Brain microvascular endothelial cell (primary cell): Measurements from ENCODE around the gene FBXW5.

ENCODE experiments used
- DNase-seq: peaks from one replicate; pipeline ENCODE4 v3.0.0-alpha.2; 2020
- H3K27ac ChIP-seq: fragments of 250-450 bp; sonication (Bioruptor Pico); 2 replicates; pipeline ENCODE4 v1.5.1; 2020; ENCODE audit warnings: mild to moderate bottlenecking, moderate library complexity
- H3K27me3 ChIP-seq: fragments of 250-450 bp; sonication (Bioruptor Pico); replicated peaks from 2 replicates; pipeline ENCODE4 v1.5.1; 2020; ENCODE audit warnings: mild to moderate bottlenecking
- H3K36me3 ChIP-seq: fragments of 250-450 bp; sonication (Bioruptor Pico); replicated peaks from 2 replicates; pipeline ENCODE4 v1.5.1; 2020; ENCODE audit warnings: mild to moderate bottlenecking
- H3K4me3 ChIP-seq: 2 replicates; pipeline ENCODE4 v1.5.1; 2011; ENCODE audit warnings: low read depth, mild to moderate bottlenecking, control low read depth, low read length, moderate library complexity
- in situ Hi-C: cut with HindIII; loops from 2 replicates; pipeline ENCODE4 v1.10.0; 2017; ENCODE audit warnings: low sequenced_read_pairs, low pct_ligation_motif_present
- TF ChIP-seq, protein P1 (sequence below): IDR thresholded peaks from 2 replicates; pipeline ENCODE4 v1.5.1; 2011; ENCODE audit warnings: low read depth, mild to moderate bottlenecking, moderate library complexity, low read length, control low read depth, inconsistent platforms; ENCODE audit errors: missing control alignments

FBXW5 gene

DNA sequence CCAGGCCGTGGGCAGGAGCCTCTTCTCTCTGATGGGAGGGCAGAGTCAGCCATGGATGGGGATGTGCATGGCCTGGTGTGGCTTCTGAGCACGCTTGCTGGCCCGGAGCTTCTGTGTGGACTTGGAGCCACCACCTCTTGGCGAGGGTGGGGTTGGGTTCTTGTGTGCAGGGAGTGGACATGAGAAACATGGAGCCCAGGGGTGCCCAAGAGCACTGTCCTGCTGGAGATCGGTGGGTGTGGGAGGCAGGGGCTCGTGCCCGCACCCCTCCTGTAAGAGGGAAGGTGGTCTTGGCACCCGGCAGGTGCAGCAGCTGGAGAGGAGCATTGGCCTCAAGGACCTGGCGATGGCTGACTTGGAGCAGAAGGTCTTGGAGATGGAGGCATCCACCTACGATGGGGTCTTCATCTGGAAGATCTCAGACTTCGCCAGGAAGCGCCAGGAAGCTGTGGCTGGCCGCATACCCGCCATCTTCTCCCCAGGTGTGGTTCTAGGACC lies 23.8 kb downstream of the FBXW5 start:
- DNase-seq = no peak
- TF ChIP-seq, protein P1, sequence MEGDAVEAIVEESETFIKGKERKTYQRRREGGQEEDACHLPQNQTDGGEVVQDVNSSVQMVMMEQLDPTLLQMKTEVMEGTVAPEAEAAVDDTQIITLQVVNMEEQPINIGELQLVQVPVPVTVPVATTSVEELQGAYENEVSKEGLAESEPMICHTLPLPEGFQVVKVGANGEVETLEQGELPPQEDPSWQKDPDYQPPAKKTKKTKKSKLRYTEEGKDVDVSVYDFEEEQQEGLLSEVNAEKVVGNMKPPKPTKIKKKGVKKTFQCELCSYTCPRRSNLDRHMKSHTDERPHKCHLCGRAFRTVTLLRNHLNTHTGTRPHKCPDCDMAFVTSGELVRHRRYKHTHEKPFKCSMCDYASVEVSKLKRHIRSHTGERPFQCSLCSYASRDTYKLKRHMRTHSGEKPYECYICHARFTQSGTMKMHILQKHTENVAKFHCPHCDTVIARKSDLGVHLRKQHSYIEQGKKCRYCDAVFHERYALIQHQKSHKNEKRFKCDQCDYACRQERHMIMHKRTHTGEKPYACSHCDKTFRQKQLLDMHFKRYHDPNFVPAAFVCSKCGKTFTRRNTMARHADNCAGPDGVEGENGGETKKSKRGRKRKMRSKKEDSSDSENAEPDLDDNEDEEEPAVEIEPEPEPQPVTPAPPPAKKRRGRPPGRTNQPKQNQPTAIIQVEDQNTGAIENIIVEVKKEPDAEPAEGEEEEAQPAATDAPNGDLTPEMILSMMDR = no peak
- no peak overlapping the region for H3K4me3 ChIP-seq
- H3K27ac ChIP-seq = no peak overlapping the region
- peaks cover 50% of the 10 kb centered on the region for H3K36me3 ChIP-seq
- in situ Hi-C loops = no loop called here
- no peaks in the 10 kb centered on the region for H3K27me3 ChIP-seq

DNA sequence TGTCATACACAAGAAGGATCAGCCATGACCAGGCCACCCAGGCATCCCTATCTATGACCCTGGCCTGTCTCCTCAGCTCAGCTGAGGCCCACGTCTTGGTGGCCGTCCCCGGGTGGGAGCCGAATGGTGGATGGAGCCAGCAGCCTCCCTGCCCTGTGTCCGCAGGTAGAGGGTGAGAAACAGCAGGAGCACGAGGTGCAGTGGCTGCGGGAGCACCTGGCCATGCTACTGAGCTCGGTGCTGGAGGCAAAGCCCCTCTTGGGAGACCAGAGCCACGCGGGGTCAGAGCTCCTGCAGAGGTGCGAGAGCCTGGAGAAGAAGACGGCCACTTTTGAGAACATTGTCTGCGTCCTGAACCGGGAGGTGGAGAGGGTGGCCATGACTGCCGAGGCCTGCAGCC lies 24.5 kb downstream of the FBXW5 start:
- Histone ChIP-seq H3K4me3 (no peak overlapping the region), H3K36me3 (peaks cover 50% of the 10 kb centered on the region)
- in situ Hi-C loops = no loop called here

DNA sequence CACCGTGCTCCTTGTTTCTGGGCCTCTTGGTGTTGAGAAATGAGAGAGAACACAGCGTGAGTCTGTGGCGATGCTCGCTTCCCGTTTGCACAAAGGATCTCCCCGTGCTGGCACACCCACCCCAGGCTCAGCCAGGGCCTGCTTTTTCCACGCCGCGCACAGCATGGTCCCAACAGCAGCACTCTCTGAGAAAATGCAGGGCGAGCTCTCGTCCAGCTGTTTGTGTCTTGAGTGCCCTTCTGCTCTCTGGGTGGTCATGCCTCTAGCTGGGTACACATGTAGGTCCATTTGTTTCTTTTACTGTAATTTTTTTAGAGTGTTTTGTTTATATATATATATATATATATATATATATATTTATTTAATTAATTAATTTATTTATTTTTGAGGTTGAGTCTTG lies 26.6 kb downstream of the FBXW5 start:
- TF ChIP-seq, protein P1 = no peak
- no peak for DNase-seq
- in situ Hi-C loops = no loop called here
- Histone ChIP-seq H3K27me3 (no peaks in the 10 kb centered on the region), H3K36me3 (peaks cover 54% of the 10 kb centered on the region), H3K4me3 (no peak overlapping the region), H3K27ac (no peak overlapping the region)

More for the DNA sequence above, 24.5 kb downstream of the FBXW5 start:
- DNase-seq = no peak
- TF ChIP-seq, protein P1 = no peak
- Histone ChIP-seq H3K27ac (no peak overlapping the region), H3K27me3 (no peaks in the 10 kb centered on the region)

DNA sequence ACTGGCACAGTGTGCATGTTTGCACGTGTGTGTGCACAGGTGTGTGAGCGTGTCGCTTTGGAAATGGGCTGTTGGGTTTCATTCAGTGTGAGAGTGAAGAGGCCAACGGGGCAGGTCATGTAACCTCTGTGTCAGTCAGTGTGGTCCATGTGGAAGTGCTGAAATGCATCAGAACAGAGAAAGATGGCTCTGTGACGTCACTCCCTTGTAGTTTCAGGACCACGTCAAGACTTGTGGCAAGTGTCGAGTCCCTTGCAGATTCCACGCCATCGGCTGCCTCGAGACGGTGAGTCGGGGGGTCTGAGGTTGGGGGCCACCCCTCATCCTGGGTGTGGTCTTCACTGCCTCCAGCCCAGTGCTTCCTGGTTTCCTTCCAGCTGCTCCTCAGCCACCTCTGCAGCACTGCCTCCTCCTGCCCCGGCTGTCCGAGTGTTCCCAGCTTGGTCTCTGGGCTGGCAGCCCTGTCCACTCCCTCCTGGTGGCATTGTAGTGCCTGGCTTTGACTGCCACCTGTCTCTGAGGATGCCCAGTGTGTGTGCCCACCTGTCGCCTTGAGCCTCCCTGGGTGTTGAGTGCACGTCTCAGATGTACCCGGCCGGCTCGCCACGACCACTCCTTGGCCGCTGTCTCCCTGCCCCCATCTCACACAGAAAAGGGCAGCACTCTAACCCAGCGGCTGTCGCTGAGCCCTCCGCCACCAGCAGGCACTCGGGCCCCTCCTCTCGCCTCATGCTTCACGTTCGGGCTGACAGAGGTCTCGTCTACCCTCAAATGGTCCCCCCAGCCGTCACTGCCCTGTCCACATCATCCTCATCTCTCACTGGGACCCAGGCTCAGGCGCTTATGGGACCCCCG lies 28.0 kb downstream of the FBXW5 start:
- H3K27me3 ChIP-seq = no peaks in the 10 kb centered on the region
- no peak overlapping the region for H3K4me3 ChIP-seq
- DNase-seq = no peak
- TF ChIP-seq, protein P1 = no peak
- in situ Hi-C loops = no loop called here
- H3K27ac ChIP-seq = no peak overlapping the region
- peaks cover 49% of the 10 kb centered on the region for H3K36me3 ChIP-seq

DNA sequence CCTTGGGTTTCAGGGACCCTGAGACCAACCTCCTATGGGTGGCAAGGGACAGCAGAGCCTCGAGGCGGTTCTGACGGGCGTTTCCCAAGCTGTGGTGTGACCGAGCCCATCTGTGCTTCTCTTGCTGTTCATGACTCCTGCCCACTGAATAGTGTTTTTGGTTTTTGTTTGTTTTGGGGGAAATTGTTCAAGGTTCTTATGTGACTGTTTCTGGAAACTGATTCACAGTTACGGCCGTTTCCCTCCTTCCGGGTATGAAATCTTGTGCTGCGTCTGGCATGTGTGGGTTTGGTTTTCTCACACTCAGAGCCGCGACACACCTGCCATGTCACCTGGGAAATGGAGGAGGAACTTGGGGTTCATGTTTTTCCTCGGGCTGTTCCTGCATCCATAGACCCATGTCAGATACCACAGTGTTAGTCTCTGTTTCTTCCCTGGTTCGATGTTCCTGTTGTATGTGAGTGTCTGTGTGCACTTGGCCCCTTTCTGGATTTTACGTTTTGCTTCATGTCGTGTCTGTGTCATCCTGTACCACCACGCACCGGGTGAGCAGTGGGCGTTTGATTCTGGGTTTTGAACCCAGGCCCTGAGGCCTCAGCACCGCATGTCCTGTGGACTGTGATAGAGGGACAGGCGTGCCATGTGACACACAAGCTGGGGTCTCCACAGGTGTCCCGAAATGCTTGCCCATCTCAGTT lies 28.8 kb downstream of the FBXW5 start:
- peaks cover 44% of the 10 kb centered on the region for H3K36me3 ChIP-seq

More for the DNA sequence above, 28.8 kb downstream of the FBXW5 start:
- DNase-seq = no peak
- in situ Hi-C loops = no loop called here
- Histone ChIP-seq H3K27ac (no peak overlapping the region), H3K4me3 (no peak overlapping the region), H3K27me3 (no peaks in the 10 kb centered on the region)
- TF ChIP-seq, protein P1 = no peak
